GM11168 (cell line): ENCODE measurements around the gene SPACA9.

Experiments
- in situ Hi-C: fragments of 300-500 bp; cut with MboI; formaldehyde crosslinking; loops from one replicate; pipeline ENCODE4 v1.12.0; 2022; ENCODE audit warnings: low sequenced_read_pairs; ENCODE audit not compliant: unreplicated experiment

The SPACA9 gene

GRCh38 chr9:132861666-132862065 is 17.0 kb upstream of the SPACA9 start:
- in situ Hi-C loops, result no loop called here

GRCh38 chr9:132862533-132862932 is 16.2 kb upstream of the SPACA9 start:
- in situ Hi-C loops, result no loop called here

- in situ Hi-C loops, result no loop called here
Measured at GRCh38 chr9:132863096-132863495, 15.6 kb upstream of the SPACA9 start.

GRCh38 chr9:132864277-132864676 is 14.4 kb upstream of the SPACA9 start:
- in situ Hi-C loops, result no loop called here

- in situ Hi-C loops, result no loop called here
Measured at GRCh38 chr9:132864691-132865090, 14.0 kb upstream of the SPACA9 start.

GRCh38 chr9:132866898-132867297 is 11.8 kb upstream of the SPACA9 start:
- in situ Hi-C loops, result no loop called here

GRCh38 chr9:132869266-132869665 is 9.4 kb upstream of the SPACA9 start:
- in situ Hi-C loops, result no loop called here

GRCh38 chr9:132873403-132873802 is 5.3 kb upstream of the SPACA9 start:
- in situ Hi-C loops, result no loop called here

GRCh38 chr9:132875159-132875558 is 3.5 kb upstream of the SPACA9 start:
- in situ Hi-C loops, result no loop called here

- in situ Hi-C loops, result no loop called here
Measured at GRCh38 chr9:132876849-132877248, 1.8 kb upstream of the SPACA9 start.

GRCh38 chr9:132877458-132877823 is 1.3 kb upstream of the SPACA9 start:
- in situ Hi-C loops, result no loop called here

GRCh38 chr9:132877824-132878694 is 639 bp upstream of the SPACA9 start, which contains the start of gene AK8:
TSS of gene AK8 (minus strand) at chr9:132878284. CDS start at chr9:132878255, 29 bp downstream.
- in situ Hi-C loops, result no loop called here

GRCh38 chr9:132879457-132880323 is 992 bp downstream of the SPACA9 start:
- in situ Hi-C loops, result no loop called here

GRCh38 chr9:132880324-132880661 is 1.6 kb downstream of the SPACA9 start:
- in situ Hi-C loops, result no loop called here

- in situ Hi-C loops, result no loop called here
Measured at GRCh38 chr9:132881826-132882225, 3.1 kb downstream of the SPACA9 start.

- in situ Hi-C loops, result no loop called here
Measured at GRCh38 chr9:132882616-132883015, 3.9 kb downstream of the SPACA9 start.

GRCh38 chr9:132883349-132884294 is 4.9 kb downstream of the SPACA9 start:
- in situ Hi-C loops, result no loop called here

GRCh38 chr9:132885720-132886333 is 7.1 kb downstream of the SPACA9 start:
- in situ Hi-C loops, result no loop called here

GRCh38 chr9:132886334-132886725 is 7.6 kb downstream of the SPACA9 start:
- in situ Hi-C loops, result no loop called here
